Osteocyte (in vitro differentiated cells): ENCODE results near the gene GEMIN7. TPM values are rescaled to one million over a fixed set of nuclear protein-coding genes. Genes with fewer than 3 reads are reported as not detected.

Source experiments
- DNase-seq: peaks from one replicate; pipeline ENCODE4 v3.0.0; 2021; ENCODE audit warnings: mixed read lengths; ENCODE audit not compliant: unreplicated experiment; ENCODE audit errors: extremely low spot score
- H3K27ac Mint-ChIP-seq: one replicate; pipeline ENCODE4 v1.8.0; 2021; ENCODE audit warnings: mild to moderate bottlenecking, mixed read lengths; ENCODE audit not compliant: unreplicated experiment
- H3K27me3 Mint-ChIP-seq: one replicate; pipeline ENCODE4 v1.8.0; 2021; ENCODE audit warnings: mixed read lengths; ENCODE audit not compliant: unreplicated experiment
- H3K36me3 Mint-ChIP-seq: one replicate; pipeline ENCODE4 v1.8.0; 2021; ENCODE audit warnings: mixed read lengths; ENCODE audit not compliant: unreplicated experiment
- H3K4me1 Mint-ChIP-seq: one replicate; pipeline ENCODE4 v1.8.0; 2021; ENCODE audit warnings: mixed read lengths; ENCODE audit not compliant: unreplicated experiment
- H3K4me3 Mint-ChIP-seq: one replicate; pipeline ENCODE4 v1.8.0; 2021; ENCODE audit warnings: mild to moderate bottlenecking, moderate library complexity, mixed read lengths; ENCODE audit not compliant: unreplicated experiment
- H3K9me3 Mint-ChIP-seq: one replicate; pipeline ENCODE4 v1.8.0; 2021; ENCODE audit warnings: mixed read lengths; ENCODE audit not compliant: unreplicated experiment
- total RNA-seq: library from RNA; stranded (reverse); gene quantifications from 2 replicates; pipeline ENCODE4 v1.2.1, GENCODE V29; 2021
- TF ChIP-seq, protein P1 (sequence below): fragments of 200-600 bp; sonication (generic); IDR thresholded peaks from 2 replicates; pipeline ENCODE4 v1.5.0; 2021; ENCODE audit warnings: antibody characterized with exemption, mild to moderate bottlenecking, moderate library complexity

GEMIN7 gene
- total RNA-seq, 1 donor from 2014 or later, result 25.8 TPM

GRCh38 chr19:45137179-45137761 lies 58.2 kb downstream of the GEMIN7 start:
- TF ChIP-seq, protein P1, sequence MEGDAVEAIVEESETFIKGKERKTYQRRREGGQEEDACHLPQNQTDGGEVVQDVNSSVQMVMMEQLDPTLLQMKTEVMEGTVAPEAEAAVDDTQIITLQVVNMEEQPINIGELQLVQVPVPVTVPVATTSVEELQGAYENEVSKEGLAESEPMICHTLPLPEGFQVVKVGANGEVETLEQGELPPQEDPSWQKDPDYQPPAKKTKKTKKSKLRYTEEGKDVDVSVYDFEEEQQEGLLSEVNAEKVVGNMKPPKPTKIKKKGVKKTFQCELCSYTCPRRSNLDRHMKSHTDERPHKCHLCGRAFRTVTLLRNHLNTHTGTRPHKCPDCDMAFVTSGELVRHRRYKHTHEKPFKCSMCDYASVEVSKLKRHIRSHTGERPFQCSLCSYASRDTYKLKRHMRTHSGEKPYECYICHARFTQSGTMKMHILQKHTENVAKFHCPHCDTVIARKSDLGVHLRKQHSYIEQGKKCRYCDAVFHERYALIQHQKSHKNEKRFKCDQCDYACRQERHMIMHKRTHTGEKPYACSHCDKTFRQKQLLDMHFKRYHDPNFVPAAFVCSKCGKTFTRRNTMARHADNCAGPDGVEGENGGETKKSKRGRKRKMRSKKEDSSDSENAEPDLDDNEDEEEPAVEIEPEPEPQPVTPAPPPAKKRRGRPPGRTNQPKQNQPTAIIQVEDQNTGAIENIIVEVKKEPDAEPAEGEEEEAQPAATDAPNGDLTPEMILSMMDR, result no peak
- H3K27ac Mint-ChIP-seq, result no peak overlapping the region
- no peak for DNase-seq
- no peaks in the 10 kb centered on the region for H3K9me3 Mint-ChIP-seq
- H3K4me3 Mint-ChIP-seq, result no peak overlapping the region
- H3K27me3 Mint-ChIP-seq, result no peaks in the 10 kb centered on the region
- peaks cover 3% of the 10 kb centered on the region for H3K4me1 Mint-ChIP-seq
- H3K36me3 Mint-ChIP-seq, result peaks cover 6% of the 10 kb centered on the region

GRCh38 chr19:45138303-45138751 lies 59.3 kb downstream of the GEMIN7 start:
- Mint-ChIP-seq H3K27me3 (no peaks in the 10 kb centered on the region), H3K9me3 (no peaks in the 10 kb centered on the region), H3K4me1 (peaks cover 3% of the 10 kb centered on the region), H3K36me3 (peaks cover 13% of the 10 kb centered on the region), H3K4me3 (no peak overlapping the region), H3K27ac (no peak overlapping the region)
- TF ChIP-seq, protein P1, result no peak
- no peak for DNase-seq

DNA sequence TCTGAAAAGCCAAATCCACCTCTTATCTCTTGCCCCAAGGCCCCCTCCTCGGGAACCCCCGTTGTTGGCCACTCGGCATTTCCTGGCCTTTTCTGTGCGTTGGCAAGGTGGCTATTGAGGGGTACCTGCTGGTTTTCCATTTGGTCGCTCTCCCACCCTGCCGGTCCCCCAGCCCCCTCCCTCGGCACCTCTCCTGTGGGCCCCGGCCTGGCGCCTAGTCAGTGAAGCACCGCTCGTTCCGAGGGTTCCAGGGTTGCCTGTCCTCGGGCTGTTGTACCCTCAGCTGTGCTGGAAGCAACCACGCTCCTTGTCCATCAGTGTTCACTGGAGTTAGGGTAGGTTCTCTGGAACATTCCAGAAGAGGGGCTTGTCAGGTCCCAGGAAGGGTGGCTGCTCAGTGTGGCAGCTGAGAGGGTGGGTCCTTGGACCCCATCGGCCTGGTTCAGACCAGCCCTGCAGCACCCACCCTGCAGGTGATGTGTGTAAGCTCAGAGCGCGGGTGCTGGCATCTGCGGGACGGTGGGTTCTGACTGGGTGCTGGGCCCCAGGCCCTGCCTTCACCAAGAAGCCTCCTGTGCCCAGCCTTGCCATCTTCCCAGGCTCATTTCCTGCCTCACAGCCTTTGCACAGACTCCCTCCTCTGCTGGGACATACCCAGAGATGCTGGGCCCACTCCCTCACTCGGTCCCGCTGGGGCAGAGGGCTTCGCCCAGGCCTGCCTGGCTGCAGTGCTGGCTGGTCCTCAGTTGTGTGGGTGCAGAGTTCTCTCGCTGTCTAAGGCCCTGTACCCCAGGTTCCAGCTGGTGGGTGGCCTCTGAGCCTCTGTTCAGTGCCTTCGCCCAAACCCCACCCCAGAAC lies 60.5 kb downstream of the GEMIN7 start:
- no peak for DNase-seq
- TF ChIP-seq, protein P1, result no peak
- no peak overlapping the region for H3K27ac Mint-ChIP-seq
- no peaks in the 10 kb centered on the region for H3K27me3 Mint-ChIP-seq
- H3K9me3 Mint-ChIP-seq, result no peaks in the 10 kb centered on the region
- peaks cover 3% of the 10 kb centered on the region for H3K4me1 Mint-ChIP-seq
- no peak overlapping the region for H3K4me3 Mint-ChIP-seq
- H3K36me3 Mint-ChIP-seq, result peaks cover 14% of the 10 kb centered on the region

GRCh38 chr19:45140144-45140503 lies 61.1 kb downstream of the GEMIN7 start:
- Mint-ChIP-seq H3K4me1 (peaks cover 3% of the 10 kb centered on the region), H3K27ac (no peak overlapping the region), H3K36me3 (peaks cover 14% of the 10 kb centered on the region), H3K4me3 (no peak overlapping the region), H3K9me3 (no peaks in the 10 kb centered on the region), H3K27me3 (no peaks in the 10 kb centered on the region)
- DNase-seq, result no peak
- TF ChIP-seq, protein P1, result no peak

- Mint-ChIP-seq H3K9me3 (no peaks in the 10 kb centered on the region), H3K27ac (no peak overlapping the region), H3K36me3 (peaks cover 14% of the 10 kb centered on the region), H3K4me1 (peaks cover 3% of the 10 kb centered on the region), H3K4me3 (no peak overlapping the region), H3K27me3 (no peaks in the 10 kb centered on the region)
- TF ChIP-seq, protein P1, result no peak
- DNase-seq, result no peak
These were observed 61.5 kb downstream of the GEMIN7 start for GRCh38 chr19:45140533-45140932.
